SIG-M5 treated with dmso at 0.1 percent for 504 hours (cell line): ENCODE data around the gene UPK3BL2.
"Not testable (repeated sequence)": the region's sequence is repeated elsewhere in the genome, so short reads cannot be mapped to it uniquely, and the experiment has no call there.

Experiments used
- DNase-seq: peaks from one replicate; lab custom pipeline; 2025; ENCODE audit not compliant: unreplicated experiment; lab: John Stamatoyannopoulos, UW

UPK3BL2 gene

DNA sequence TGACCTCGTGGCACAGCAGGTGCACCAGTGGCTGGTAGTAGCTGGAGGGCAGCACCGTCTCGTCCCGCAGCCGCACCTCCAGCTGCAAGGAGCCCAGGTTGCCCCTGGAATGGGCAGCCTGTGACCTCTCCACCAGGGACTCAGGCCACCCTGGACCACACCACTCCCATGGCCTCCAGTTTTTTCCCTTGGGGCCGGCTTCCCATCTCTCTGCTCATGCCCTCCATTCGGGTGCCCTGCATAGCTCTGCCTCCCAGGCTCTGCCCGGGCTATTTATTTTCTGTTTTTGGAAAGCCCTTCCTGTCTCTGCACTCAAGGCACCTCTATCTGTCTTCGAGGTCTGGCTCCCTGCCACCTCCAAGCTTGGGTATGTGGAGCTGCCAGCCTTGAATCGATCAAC is 46.6 kb downstream of the UPK3BL2 start:
- DNase-seq = not testable (repeated sequence)

DNA sequence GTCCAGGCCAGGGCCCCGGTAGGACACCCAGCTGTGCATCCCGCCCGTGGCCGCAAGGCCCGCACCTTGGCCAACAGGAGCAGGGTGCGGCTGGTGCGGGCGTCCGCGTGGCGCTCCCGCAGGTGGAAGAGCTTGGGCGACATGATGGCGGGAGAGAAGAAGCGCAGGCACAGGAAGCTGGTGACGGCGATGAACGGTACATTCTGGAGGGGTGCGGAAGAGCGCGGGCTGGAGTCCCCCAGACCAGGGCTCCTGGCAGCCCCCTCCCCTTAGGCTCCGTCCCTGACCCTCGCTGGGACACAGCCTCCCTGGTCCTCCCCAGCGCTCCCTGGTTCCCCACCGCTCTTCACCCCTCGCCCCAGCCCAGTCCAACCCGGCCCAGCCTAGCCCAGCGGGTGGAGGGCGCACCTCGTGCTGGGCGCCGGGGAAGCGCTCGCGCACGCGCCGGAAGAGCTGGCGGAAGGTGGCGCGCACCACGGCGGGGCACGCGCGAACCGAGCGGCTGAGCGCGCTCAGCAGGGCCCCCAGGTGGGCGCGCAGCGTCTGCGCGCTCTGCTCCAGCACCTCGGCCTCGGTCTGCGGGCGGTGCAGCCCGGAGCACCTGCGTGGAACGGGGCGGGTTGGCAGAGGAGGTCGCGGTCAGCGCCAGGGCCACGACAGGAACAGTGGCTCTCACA is 48.9 kb downstream of the UPK3BL2 start:
- DNase-seq = not testable (repeated sequence)

GRCh38 chr7:102494026-102494425 is 49.5 kb downstream of the UPK3BL2 start:
- not testable (repeated sequence) for DNase-seq

DNA sequence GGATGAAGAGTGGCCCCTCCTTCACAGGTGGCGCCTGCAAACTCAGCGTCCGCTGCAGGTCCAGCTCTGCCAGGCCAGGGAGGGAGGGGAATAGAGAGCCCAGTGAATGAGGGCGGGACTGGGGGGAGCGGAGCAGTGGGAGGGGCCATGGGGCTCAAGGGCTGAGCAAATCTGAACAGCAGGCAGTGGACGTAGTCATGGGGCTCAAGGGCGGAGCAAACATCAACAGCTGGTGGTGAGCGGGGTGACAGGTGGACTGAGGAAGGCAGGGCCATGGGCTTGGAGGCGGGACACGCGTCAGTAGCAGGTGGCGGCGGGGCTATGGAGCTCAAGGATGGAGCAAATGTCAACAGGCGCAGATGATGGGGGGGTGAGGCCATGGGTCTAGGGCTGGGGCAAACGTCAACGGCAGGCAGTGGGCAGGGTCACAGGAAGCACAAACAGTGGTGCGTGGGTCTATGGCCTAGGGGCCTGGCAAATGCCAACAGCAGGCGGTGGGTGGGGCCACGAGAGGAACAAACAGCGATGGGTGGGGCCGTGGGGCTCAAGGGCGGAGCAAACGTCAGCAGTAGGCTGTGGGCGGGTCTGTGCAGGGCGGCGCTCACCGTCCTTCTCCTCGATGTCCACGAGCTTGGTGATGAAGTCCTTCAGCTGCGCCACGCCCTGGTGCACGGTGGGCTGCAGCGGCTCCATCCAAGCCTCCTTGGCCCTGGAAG is 50.1 kb downstream of the UPK3BL2 start:
- DNase-seq = not testable (repeated sequence)

DNA sequence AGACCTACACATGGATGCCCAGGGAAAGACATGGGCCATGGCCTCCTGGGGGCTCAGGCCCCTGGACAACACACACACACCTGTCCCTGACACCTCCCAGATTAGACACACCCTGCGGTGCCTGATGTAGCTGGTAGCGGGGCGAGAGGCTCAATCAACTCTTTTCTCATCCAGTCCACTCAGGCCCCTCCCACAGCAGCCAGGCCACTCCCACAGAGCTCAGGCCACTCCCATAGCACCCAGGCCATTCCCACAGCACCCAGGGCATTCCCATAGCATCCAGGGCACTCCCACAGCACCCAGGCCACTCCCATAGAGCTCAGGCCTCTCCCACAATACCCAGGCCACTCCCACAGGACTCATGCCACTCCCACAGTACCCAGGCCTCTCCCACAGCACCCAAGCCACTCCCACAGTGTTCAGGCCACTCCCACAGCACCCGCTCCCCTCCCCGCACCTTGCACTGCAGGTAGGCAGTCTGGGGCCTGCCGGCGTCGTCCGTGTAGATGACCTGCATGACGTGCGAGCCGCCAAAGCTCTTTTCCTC is 52.9 kb downstream of the UPK3BL2 start:
- not testable (repeated sequence) for DNase-seq
